ENCODE results near the gene PDE11A. TPM values are rescaled to one million over a fixed set of nuclear protein-coding genes. Genes with fewer than 3 reads are reported as not detected.
A peak's percentile ranks its signal among the peaks of the same experiment; 100 is the strongest.

PDE11A gene
- total RNA-seq, 2 donors from 2014 or later = 1.8 to 1.9 TPM

DNA sequence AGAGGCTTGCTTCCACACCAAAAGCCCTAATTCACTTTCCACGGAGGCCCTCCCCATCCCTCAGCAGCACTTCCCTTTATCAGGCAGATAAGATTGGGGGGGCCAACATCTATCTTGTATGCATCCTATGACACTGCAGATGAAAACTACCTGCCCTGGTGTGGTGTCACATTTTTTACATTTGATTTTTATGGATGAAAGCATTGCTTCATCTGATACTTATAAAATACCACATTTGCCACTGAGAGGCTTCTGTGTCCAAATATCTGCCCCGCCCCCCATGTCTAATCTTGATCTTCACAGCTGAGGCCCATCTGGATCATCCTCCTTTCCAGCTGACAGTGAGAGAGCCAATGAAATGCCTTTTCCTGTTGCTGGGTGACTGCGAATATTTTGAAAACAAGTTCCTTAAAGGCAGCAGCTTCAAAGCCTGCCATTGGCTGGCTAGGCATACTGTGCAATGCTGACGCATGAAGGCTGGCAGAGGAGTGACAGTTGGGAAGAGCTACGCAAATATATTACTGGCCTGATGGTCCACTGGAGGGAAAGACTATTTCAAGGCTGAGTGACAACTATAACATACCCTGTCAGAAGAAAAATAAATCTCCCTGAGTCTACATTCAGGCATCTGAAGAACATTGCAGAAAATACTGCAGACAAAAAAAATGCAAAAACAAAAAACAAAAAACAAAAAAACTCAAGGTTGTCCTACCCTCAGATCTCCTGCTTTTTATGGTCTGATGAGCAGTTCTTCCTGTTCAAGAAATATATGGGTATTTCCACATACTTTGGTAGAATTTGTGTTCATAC is 318.7 kb downstream of the PDE11A start:
- intact Hi-C loops (cut with DNase I, micrococcal nuclease) = no loop called here
- ATAC-seq (peak; percentile 64), DNase-seq (peak; percentile 37 to 69)

DNA sequence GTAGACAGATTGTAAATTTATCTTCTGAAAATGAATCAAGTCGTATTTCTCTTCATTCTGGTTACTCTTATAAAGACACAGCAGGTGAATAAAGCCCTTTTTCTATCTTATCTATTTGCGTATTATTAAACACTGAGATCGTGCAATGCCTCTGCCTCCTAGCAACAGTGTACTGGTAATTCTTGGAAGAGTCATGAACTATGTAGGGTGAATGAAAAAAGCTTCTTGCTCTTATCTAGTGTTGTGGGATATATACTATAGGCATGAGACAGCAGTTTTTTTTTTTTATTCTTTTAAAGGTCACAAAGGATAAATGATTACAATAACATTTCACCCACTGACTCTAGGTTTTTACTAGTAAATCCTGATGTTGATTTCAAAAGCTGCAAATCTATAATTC is 324.2 kb downstream of the PDE11A start:
- ATAC-seq (no peak), DNase-seq (no peak)
- intact Hi-C loops (cut with DNase I, micrococcal nuclease) = no loop called here

DNA sequence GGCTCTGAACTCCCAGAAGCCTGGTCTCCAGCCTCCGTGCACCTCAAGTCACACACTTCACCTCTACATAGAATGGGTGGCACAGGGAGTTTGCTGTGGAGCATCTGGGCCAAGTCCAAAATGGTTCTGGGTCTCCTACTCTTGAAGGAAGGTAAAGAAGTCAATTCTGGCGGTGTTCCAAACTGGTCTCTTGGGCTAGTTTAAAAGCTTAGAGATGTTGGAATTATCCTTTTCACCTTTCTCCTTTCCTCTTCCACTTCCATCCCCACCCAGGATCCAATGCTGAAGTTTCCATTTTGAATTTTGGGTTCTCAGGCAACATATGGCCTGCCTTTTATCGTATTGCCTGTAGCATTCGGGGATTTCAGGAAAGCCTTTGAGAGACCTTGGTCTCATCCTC is 325.2 kb downstream of the PDE11A start:
- ATAC-seq (no peak), DNase-seq (no peak)
- intact Hi-C loops (cut with DNase I, micrococcal nuclease) = no loop called here

DNA sequence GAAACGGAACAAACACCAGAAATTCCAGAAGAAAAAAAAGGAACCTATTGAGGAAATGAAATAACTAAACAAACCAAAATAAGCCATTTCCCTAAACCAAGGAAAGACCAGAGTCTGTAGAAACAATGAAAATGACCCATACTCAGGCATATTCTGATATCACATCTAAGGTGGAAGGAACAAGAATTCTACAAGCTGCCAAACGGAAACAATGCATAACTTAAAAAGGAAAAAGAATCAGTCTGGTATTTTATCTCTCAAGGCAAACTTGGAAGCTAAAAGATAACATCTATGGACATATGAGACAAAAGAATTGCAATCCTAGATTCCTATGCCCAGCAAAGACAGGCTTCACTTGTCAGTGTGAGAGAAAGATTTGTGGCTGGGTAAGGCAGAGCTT is 326.2 kb downstream of the PDE11A start:
- intact Hi-C loops (cut with DNase I, micrococcal nuclease) = no loop called here
- no peak for DNase-seq
- ATAC-seq = no peak

DNA sequence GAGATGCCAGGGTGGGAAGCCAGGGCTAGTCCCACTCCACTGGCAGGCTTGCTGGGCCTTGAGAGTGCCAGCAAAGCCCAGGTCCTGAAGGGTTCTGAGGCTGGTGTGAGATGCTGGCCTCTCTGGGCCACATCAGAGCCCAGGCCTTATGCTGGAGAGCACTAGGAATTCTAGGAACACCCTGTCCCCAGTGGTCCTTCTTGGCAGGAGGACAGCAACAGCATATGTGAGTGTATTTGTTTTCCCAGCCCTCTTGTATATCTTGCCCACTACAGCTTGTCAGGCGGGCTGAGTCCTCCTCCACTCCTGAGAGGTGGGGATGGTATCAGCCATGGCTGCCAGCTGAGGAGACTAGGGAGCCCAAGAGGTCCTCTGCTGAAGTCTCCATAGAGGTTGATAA is 327.0 kb downstream of the PDE11A start:
- intact Hi-C loops (cut with DNase I, micrococcal nuclease) = no loop called here
- ATAC-seq (no peak), DNase-seq (no peak)

DNA sequence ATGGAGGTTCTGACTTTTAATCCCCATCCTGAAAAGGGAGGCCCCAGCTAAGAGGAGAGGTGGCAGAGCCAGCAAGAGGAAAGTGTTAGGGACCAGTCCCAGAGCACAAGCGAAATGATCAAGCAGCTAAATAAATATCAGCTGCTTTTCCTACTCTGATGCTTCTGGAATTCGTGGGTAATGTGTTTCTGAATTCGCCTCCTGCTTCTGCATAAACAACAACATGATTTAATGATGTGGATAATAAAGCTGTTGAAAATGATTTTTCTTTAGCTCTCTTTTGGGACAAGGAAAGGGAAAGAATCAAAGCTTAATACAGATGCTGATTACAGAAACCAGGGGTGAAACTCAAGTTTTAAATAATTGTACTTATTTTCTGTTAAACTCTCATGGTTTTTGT is 329.7 kb downstream of the PDE11A start:
- DNase-seq (no peak), ATAC-seq (no peak)
- intact Hi-C loops (cut with DNase I, micrococcal nuclease) = no loop called here

DNA sequence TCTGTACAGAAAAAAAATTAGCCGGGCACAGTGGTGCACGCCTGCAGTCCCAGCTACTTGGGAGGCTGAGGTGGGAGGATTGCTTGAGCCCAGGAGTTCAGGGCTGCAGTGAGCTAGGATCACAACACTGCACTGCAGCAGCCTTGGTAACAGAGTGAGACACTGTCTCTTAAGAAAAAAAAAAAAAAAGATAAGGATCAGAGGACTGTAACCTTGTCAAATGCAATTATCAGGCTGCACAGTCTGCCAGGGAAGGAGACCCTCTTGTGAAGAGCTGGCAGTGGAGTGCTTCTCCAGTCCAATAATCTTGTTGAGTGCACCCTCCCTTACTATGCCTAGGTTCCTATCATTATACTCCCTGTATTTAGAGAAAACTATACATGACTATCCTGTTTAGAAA is 330.7 kb downstream of the PDE11A start:
- no peak for DNase-seq
- ATAC-seq = no peak
- intact Hi-C loops (cut with DNase I, micrococcal nuclease) = no loop called here

DNA sequence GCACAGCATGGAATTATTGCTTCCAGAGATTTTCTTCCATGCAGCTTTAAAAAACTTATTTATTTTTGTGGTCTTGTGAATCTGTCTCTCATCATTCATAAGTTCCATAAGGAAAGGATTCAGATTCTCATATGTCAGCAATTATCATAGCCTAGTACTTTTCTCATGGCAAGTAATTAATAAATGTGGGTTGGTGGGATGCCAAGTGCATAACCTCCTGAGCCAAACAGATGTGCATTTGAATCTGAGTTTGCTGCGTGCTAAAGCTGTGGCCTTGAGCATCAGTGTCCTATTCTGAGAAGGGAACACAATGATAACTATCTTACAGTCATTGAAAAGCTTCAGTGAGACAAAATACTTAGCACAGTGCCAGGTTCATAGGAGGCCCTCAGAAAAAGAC is 331.9 kb downstream of the PDE11A start:
- DNase-seq (no peak), ATAC-seq (no peak)
- intact Hi-C loops (cut with DNase I, micrococcal nuclease) = no loop called here

DNA sequence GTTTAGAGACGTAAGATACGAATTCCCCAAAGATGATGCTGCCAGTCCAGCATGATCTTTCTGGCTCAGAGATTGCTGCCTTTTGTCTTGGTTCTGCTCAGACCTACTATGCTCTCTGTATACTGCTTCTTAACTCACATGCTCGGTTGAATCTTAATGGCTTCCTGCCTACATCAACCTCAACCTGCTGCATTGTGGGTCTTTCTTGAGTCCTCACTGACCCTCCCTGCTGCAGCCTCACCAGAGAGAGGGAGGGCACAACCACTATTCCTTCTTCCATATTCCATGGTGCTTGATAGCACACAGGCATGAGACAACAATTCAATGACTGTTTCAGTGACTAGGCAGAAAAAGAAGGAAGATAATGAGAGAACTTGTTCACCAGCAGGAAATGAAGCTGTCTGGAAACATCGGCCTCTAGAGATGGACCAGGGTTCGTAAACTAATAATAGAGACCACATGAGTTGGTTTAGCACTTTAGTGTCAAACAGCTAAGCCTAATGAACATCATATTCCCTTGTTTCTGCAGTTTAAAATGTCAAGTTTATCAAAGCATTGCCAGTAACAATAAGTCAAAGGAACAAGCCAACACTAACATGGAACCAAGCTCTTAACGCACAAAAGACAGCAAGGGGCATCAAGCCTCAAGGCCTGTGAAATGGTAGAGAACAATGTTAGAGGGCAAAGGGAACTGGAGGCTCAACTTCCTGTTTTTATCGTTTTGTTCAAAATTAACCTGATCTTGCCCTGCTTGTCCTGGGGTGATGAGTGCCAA is 333.9 kb downstream of the PDE11A start:
- no peak for ATAC-seq
- intact Hi-C loops (cut with DNase I, micrococcal nuclease) = no loop called here
- no peak for DNase-seq

DNA sequence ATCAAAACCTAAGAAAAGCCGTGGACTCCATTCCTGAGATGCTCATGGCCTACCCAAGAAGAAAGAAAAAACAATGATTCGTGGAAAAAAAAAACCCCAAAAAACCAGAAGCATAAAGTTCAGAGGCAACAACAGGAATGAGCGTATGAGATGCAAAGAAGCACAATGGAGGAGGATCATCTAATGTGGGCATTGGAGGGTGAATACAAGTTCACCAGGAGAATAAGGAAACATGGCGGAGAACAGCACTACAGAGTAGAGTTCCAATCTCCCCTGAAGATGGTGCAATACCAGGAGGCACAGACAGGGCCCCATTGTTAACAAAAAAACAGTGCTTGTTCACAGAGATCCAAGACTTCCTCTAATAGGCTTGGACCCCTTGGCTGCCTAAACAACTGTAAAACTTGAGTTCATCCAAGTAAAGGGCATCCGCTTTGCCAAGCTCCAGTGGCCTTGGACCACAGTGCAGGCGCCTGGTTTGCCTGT is 337.2 kb downstream of the PDE11A start:
- no peak for ATAC-seq
- intact Hi-C loops (cut with DNase I, micrococcal nuclease) = no loop called here
- DNase-seq = no peak

DNA sequence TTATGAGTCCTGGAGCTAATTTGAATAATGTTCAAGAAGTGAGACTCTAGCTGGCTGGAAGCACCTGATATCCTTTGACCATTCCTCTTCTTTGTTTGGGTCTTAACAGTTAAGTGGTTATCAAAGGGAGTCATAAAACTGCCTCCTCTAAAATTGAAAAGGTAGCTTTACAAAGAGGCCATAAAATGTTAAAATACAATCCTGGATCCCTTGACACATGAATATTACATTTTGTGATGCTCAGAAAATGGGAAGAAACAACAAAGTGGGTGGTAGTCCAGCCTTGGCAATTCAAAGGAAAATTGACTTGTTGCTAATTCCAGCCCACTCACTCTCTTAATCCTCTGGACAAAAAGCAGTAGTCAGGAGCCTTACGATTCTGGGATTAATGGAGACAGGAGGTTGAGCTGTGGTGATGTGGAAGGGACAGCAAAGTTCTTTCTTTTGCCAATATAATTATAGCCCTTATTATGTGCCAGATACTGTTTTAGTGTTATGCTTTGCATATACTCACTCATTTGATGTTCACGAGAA is 339.2 kb downstream of the PDE11A start:
- no peak for ATAC-seq
- DNase-seq = no peak
- intact Hi-C loops (cut with DNase I, micrococcal nuclease) = no loop called here

DNA sequence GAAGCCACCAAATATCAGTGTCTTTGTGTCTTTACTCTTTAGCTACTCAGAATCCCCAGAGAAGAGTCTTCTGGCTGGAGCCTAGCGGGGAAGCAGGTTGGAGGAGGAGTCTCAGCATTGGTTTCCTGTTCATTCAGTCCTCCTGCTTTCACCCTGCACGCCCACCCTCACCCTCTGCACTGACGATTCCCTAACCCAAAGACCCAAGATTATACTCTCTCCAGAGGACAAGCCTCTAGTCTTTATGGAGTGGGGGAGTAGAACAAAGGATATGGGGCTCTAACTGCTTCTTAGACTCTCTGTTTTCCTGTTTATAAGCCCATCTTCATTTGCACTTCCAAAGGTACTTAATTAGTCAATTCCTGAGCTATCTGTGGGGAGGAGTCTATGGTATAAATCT is 341.2 kb downstream of the PDE11A start:
- intact Hi-C loops (cut with DNase I, micrococcal nuclease) = no loop called here
- DNase-seq (no peak), ATAC-seq (no peak)

DNA sequence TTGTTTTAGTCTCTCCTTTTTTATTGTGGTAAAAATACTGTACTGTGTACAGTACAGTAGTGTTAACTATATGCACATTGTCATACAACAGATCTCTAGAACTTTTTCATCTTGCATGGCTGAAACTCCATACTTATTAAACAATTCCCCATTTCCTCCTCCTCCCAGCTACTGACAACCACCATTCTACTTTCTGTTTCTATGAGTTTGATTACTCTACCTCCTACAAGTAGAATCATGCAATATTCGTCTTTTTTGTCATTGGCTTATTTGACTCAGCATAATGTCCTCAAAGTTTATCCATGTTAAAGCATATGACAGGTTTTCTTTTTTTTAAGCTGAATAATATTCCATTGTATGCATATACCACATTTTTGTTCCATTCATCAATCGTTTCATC is 341.8 kb downstream of the PDE11A start:
- DNase-seq (no peak), ATAC-seq (no peak)
- intact Hi-C loops (cut with DNase I, micrococcal nuclease) = no loop called here

DNA sequence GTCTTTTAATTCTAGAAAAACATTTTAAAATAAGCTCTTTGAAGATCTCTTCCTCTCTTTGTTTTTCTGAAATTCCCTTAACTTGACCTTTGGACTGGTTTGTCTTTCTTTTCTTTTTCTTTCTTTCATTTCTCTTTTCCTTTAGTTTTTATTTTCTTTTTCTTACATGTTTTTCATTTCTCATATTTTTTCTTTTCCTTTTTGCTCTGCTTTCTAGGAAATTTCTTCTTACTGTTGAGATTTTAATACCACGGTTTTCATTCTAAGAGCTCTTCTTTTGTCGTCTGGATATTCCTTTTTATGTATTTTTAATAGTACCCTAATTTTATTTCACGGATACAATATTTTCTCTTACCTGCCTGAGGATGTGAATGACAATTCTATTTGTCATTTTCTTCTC is 342.2 kb downstream of the PDE11A start:
- ATAC-seq (no peak), DNase-seq (no peak)
- intact Hi-C loops (cut with DNase I, micrococcal nuclease) = no loop called here

DNA sequence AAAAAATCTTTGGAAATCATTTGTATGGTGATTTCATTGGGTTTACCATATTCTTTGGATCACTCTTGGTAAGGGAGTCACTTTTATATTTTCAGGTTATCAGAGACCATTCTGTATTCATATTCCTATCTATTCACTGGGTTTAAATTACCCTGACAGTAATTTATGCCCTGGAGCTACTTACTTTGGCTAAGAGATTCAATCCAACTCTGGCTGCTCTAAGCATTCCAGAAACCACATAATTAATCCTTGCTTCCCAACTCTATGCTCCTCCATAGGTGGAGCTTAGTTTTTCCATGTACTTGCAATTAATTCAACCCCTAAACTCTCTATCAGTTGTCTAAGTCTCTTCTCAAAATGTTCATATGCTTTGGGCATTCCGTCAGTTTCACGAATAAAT is 343.7 kb downstream of the PDE11A start:
- DNase-seq (no peak), ATAC-seq (no peak)
- intact Hi-C loops (cut with DNase I, micrococcal nuclease) = loop anchor here in 1 of 2 donors (10.0 kb wide), 1 partner anchor 394 kb away; no protein-coding TSS in a partner anchor

DNA sequence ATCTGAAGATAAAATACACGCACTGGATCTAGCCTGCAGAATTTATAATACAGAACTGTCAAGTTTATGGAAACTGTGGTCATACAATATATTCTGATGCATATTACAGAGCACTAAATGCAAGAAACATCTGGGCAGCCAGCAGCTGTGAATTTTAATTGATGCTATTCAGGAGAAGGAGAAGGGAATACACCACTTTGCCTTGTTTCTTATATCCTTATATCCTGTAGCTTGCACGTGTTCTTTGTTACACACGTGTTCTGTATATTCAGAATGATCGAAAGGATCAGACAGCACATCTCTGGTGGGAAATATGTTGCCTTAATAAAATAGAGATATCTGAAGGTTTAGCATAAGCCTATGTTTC is 344.2 kb downstream of the PDE11A start:
- ATAC-seq (no peak), DNase-seq (no peak)
- intact Hi-C loops (cut with DNase I, micrococcal nuclease) = loop anchor here in 1 of 2 donors (10.0 kb wide), 1 partner anchor 394 kb away; no protein-coding TSS in a partner anchor

DNA sequence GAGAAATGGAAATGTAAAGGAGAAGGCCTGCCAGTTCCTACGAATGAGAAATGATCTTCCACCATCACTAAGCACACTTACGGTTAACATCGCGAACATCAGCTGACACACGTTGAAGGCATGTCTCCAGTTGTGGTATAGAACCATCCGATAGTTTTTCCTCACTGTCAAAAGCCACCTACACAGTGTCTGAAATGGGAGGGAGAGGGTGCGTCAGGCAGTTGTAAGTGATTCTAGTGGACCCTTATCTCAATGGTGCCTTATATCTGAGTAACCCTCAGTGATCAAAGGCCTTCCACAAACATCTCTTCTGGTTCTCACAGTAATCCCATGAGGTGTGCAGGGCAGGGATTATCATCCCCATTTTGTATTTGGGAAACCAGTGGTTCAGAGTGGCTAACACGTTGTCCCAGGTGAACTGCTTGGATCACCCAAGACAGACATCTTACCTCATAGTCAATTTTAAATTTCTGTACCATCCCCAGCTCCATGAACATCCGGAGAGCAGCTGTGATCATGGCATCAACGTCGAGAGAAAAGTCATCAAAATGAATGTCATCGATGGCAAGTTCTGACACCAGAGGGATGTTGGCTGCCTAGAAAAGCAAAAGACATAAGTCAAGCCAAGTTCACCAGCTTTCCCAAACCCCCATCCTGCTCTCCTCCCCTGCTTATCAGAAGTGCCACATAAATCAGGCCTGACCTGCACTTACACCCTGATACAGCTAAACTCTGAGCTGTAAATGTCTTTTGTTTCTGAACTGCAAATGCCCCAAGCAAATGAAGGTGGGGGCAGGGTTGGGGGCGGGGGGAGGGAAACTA is 344.8 kb downstream of the PDE11A start:
- no peak for DNase-seq
- intact Hi-C loops (cut with DNase I, micrococcal nuclease) = loop anchor here in 1 of 2 donors (10.0 kb wide), 1 partner anchor 393 kb away; no protein-coding TSS in a partner anchor
- ATAC-seq = no peak

DNA sequence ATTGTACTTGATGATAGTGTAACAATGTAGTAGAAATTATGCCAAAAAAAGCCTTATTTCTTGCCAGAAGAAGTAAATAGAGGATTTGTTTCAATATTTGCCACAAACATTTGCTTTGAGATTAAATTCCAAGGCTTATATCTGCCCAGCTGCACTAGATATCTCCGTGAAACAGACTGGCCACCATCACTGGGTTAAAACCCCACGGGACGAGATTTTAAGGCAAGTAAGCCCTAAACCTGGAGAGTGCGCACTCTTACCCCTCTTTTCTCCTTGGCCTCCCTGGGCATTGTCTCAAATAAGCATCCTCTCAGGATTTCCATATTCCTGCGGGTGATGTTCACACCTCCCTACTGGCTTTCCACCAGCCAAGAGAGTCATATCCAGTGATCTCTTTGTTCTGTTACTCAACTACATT is 345.6 kb downstream of the PDE11A start:
- no peak for ATAC-seq
- intact Hi-C loops (cut with DNase I, micrococcal nuclease) = loop anchor here in 1 of 2 donors (10.0 kb wide), 1 partner anchor 392 kb away; no protein-coding TSS in a partner anchor

More for the DNA sequence above, 345.6 kb downstream of the PDE11A start:
- DNase-seq = no peak
